ENCODE data around the gene CALN1.
"Not testable (repeated sequence)": the region's sequence is repeated elsewhere in the genome, so short reads cannot be mapped to it uniquely, and the experiment has no call there.

Gene CALN1

GRCh38 chr7:71740174-71740560 is 672.0 kb downstream of the CALN1 start:
- no peak for DNase-seq (ENCODE audit: low spot score)

GRCh38 chr7:71739520-71740173 is 672.5 kb downstream of the CALN1 start:
- DNase-seq (ENCODE audit: low spot score) = no peak

GRCh38 chr7:71737931-71738540 is 674.1 kb downstream of the CALN1 start:
- DNase-seq (ENCODE audit: low spot score) = not testable (repeated sequence)

- DNase-seq (ENCODE audit: low spot score) = peak; percentile 83
Observed at GRCh38 chr7:71735961-71736556, 676.1 kb downstream of the CALN1 start.

GRCh38 chr7:71733107-71733870 is 678.8 kb downstream of the CALN1 start:
- DNase-seq (ENCODE audit: low spot score) = peak; percentile 83

GRCh38 chr7:71731740-71732139 is 680.4 kb downstream of the CALN1 start:
- DNase-seq (ENCODE audit: low spot score) = no peak

Data from cerebellar cortex (tissue), 1 donor.